WTC11 (cell line): ENCODE results near the gene TLE3. TPM values are rescaled to one million over a fixed set of nuclear protein-coding genes. Genes with fewer than 3 reads are reported as not detected.

ENCODE experiments used
- ATAC-seq: fragments of 200-7000 bp; cut with Tn5 transposase; 2 replicates; pipeline ENCODE4 v1.10.0; 2021; ENCODE audit warnings: mild to moderate bottlenecking, moderate library complexity
- CTCF ChIA-PET: fragments of 300-600 bp; sonication (Branson Sonifier 250); formaldehyde crosslinking; loops from one replicate; lab custom pipeline; 2021; ENCODE audit warnings: antibody characterized with exemption; lab: Charles Lee
- POLR2A ChIA-PET: fragments of 350-600 bp; sonication (Branson Sonifier 250); formaldehyde crosslinking; loops from one replicate; lab custom pipeline; 2021; ENCODE audit warnings: antibody characterized with exemption; lab: Charles Lee
- DNase-seq: peaks from one replicate; pipeline ENCODE4 v3.0.0; 2021; ENCODE audit warnings: low spot score
- H3K27ac Mint-ChIP-seq: 2 replicates; pipeline ENCODE4 v1.8.0; 2021; ENCODE audit warnings: mixed read lengths
- H3K27me3 Mint-ChIP-seq: 2 replicates; pipeline ENCODE4 v1.8.0; 2021; ENCODE audit warnings: low read depth, mild to moderate bottlenecking, moderate library complexity, mixed read lengths
- H3K36me3 Mint-ChIP-seq: 2 replicates; pipeline ENCODE4 v1.8.0; 2021; ENCODE audit warnings: mixed read lengths
- H3K4me1 Mint-ChIP-seq: 2 replicates; pipeline ENCODE4 v1.8.0; 2022; ENCODE audit warnings: mixed read lengths
- H3K4me3 Mint-ChIP-seq: 2 replicates; pipeline ENCODE4 v1.8.0; 2021; ENCODE audit warnings: mild to moderate bottlenecking, moderate library complexity, mixed read lengths
- H3K9me3 Mint-ChIP-seq: 2 replicates; pipeline ENCODE4 v1.8.0; 2021; ENCODE audit warnings: mixed read lengths
- ATF1 ChIP-seq: sonication (generic); formaldehyde crosslinking; IDR thresholded peaks from 2 replicates; pipeline ENCODE4 v1.8.1; 2023; ENCODE audit warnings: mild to moderate bottlenecking, moderate library complexity, missing genetic modification reagents
- FOXP1 ChIP-seq: sonication (generic); formaldehyde crosslinking; IDR thresholded peaks from 2 replicates; pipeline ENCODE4 v1.8.0; 2022; ENCODE audit warnings: missing genetic modification reagents, mild to moderate bottlenecking, moderate library complexity, borderline replicate concordance
- JAZF1 ChIP-seq: fragments of 250-450 bp; sonication (Bioruptor Pico); IDR thresholded peaks from 2 replicates; pipeline ENCODE4 v1.9.0; 2021; ENCODE audit warnings: moderate library complexity, mild to moderate bottlenecking, inconsistent platforms
- KAT7 ChIP-seq: sonication (generic); formaldehyde crosslinking; IDR thresholded peaks from 2 replicates; pipeline ENCODE4 v1.8.1; 2023; ENCODE audit warnings: missing genetic modification reagents, mild to moderate bottlenecking, borderline replicate concordance
- RELA ChIP-seq: sonication (generic); formaldehyde crosslinking; IDR thresholded peaks from 2 replicates; pipeline ENCODE4 v1.8.1; 2022; ENCODE audit warnings: missing genetic modification reagents, mild to moderate bottlenecking, borderline replicate concordance
- SMAD3 ChIP-seq: sonication (generic); formaldehyde crosslinking; IDR thresholded peaks from 2 replicates; pipeline ENCODE4 v1.8.0; 2022; ENCODE audit warnings: missing genetic modification reagents, mild to moderate bottlenecking, borderline replicate concordance
- ZNF263 ChIP-seq: sonication (generic); formaldehyde crosslinking; IDR thresholded peaks from 2 replicates; pipeline ENCODE4 v1.8.1; 2022; ENCODE audit warnings: low read depth, mild to moderate bottlenecking, moderate library complexity, missing genetic modification reagents
- total RNA-seq: library from RNA; stranded (reverse); gene quantifications from 3 replicates; pipeline ENCODE4 v1.2.3, GENCODE V29; 2021
- TF ChIP-seq, protein P1 (sequence below): sonication (generic); formaldehyde crosslinking; IDR thresholded peaks from 2 replicates; pipeline ENCODE4 v1.8.0; 2022; ENCODE audit warnings: mild to moderate bottlenecking, missing genetic modification reagents
- TF ChIP-seq, protein P2 (sequence below): fragments of 200-600 bp; IDR thresholded peaks from 2 replicates; pipeline ENCODE4 v1.8.0; 2022; ENCODE audit warnings: antibody characterized with exemption
- TF ChIP-seq, protein P3 (sequence below): sonication (generic); formaldehyde crosslinking; IDR thresholded peaks from 2 replicates; pipeline ENCODE4 v1.8.0; 2023; ENCODE audit warnings: mild to moderate bottlenecking, missing genetic modification reagents
- TF ChIP-seq, protein P4 (sequence below): sonication (generic); formaldehyde crosslinking; conservative IDR thresholded peaks from 2 replicates; pipeline ENCODE4 v1.8.1; 2022; ENCODE audit warnings: mild to moderate bottlenecking, missing genetic modification reagents
- TF ChIP-seq, protein P5 (sequence below): sonication (generic); formaldehyde crosslinking; IDR thresholded peaks from 2 replicates; pipeline ENCODE4 v1.8.1; 2022; ENCODE audit warnings: low read depth, mild to moderate bottlenecking, moderate library complexity, missing genetic modification reagents, borderline replicate concordance
- TF ChIP-seq, protein P6 (sequence below): sonication (generic); formaldehyde crosslinking; IDR thresholded peaks from 2 replicates; pipeline ENCODE4 v1.8.1; 2022; ENCODE audit warnings: low read depth, missing genetic modification reagents, borderline replicate concordance

TLE3 gene
- total RNA-seq, 1 experiment from 2014 or later: 78.7 TPM

DNA sequence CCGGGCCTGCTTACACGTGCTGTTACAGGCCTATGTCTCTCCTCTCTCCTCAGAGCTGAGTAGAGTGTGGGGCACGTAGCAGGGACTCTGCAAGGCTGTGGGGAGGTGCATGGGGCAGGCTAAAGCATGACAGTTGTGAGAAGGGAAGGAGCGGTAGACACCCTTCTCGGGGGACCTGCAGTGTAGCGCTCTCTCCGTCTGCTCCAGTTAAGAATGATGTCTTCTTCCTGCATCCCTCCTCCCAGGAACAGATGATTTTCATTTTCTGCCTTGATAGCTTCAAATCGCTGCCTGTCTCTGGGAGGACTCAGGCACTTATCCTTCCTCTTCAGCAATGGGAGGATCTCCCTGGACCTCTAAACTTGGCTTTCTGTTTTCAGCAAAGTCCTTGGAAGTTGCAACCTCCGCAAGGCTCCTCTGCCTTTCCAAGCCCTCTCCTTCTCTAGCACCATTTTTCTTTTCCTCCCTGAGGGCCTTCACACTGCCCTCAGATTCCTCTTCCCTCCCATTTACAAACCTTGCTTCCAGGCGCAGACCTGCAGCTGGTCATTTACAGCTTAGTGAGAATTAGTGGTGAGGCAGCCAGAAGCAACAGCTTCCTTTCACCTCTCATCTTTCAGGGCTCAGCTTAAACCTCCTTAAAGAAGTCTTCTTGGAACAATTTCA lies 23.4 kb upstream of the TLE3 start:
- no peak for ATAC-seq
- peaks cover 5% of the 10 kb centered on the region; the same call in 1 of the 2 replicates for H3K27me3 Mint-ChIP-seq
- ChIA-PET CTCF (interaction anchor here (0.7 kb wide), 1 partner anchor 346 kb away, joined by 3 read pairs; no protein-coding TSS in a partner anchor), POLR2A (interaction anchor here (0.5 kb wide), 1 partner anchor 41 kb away, joined by 8 read pairs; no protein-coding TSS in a partner anchor)
- TF ChIP-seq ZNF263 (CRISPR knock-in tag): no peak
- no peak for TF ChIP-seq FOXP1 (CRISPR knock-in tag)
- no peak for TF ChIP-seq SMAD3
- no peak overlapping the region for H3K4me3 Mint-ChIP-seq
- H3K36me3 Mint-ChIP-seq: no peaks in the 10 kb centered on the region
- H3K9me3 Mint-ChIP-seq: no peaks in the 10 kb centered on the region
- DNase-seq: no peak
- H3K4me1 Mint-ChIP-seq: no peaks in the 10 kb centered on the region
- H3K27ac Mint-ChIP-seq: no peak overlapping the region

DNA sequence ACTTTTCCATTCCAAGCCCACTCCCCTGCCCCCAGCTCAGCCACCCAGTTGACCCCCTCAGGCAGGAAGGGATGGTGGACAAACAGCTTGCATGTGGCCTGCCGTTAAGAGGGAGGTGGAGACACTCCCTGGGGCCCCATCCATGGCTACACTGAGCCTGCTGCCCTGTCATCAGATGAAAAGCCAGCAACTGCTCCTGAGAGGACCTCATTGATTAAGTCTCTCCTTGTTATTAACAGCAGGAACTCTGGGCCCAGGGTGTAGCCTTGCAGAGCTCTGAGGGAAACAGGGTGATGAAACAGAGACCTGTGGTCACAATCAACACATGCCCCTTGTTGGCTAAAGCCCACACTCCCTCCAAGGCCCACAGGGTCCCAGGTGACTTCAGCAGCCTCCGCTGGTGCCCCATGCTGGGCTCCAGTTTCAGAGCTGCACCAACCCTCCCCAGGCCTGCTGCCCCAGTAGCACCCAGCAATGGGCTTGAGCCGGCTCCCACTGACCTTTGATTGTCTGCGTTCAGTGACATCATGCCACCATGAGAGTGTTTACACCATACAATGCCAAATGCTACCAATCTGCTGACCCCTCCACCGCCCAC lies 22.3 kb upstream of the TLE3 start:
- no peaks in the 10 kb centered on the region for H3K9me3 Mint-ChIP-seq
- CTCF ChIA-PET: no interaction called here
- TF ChIP-seq RELA (no peak), JAZF1 (no peak), ATF1 (CRISPR knock-in tag) (no peak), KAT7 (CRISPR knock-in tag) (no peak)
- TF ChIP-seq, protein P1, sequence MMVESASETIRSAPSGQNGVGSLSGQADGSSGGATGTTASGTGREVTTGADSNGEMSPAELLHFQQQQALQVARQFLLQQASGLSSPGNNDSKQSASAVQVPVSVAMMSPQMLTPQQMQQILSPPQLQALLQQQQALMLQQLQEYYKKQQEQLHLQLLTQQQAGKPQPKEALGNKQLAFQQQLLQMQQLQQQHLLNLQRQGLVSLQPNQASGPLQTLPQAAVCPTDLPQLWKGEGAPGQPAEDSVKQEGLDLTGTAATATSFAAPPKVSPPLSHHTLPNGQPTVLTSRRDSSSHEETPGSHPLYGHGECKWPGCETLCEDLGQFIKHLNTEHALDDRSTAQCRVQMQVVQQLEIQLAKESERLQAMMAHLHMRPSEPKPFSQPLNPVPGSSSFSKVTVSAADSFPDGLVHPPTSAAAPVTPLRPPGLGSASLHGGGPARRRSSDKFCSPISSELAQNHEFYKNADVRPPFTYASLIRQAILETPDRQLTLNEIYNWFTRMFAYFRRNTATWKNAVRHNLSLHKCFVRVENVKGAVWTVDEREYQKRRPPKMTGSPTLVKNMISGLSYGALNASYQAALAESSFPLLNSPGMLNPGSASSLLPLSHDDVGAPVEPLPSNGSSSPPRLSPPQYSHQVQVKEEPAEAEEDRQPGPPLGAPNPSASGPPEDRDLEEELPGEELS (CRISPR knock-in tag): no peak
- TF ChIP-seq, protein P2, sequence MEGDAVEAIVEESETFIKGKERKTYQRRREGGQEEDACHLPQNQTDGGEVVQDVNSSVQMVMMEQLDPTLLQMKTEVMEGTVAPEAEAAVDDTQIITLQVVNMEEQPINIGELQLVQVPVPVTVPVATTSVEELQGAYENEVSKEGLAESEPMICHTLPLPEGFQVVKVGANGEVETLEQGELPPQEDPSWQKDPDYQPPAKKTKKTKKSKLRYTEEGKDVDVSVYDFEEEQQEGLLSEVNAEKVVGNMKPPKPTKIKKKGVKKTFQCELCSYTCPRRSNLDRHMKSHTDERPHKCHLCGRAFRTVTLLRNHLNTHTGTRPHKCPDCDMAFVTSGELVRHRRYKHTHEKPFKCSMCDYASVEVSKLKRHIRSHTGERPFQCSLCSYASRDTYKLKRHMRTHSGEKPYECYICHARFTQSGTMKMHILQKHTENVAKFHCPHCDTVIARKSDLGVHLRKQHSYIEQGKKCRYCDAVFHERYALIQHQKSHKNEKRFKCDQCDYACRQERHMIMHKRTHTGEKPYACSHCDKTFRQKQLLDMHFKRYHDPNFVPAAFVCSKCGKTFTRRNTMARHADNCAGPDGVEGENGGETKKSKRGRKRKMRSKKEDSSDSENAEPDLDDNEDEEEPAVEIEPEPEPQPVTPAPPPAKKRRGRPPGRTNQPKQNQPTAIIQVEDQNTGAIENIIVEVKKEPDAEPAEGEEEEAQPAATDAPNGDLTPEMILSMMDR: no peak
- TF ChIP-seq, protein P3, sequence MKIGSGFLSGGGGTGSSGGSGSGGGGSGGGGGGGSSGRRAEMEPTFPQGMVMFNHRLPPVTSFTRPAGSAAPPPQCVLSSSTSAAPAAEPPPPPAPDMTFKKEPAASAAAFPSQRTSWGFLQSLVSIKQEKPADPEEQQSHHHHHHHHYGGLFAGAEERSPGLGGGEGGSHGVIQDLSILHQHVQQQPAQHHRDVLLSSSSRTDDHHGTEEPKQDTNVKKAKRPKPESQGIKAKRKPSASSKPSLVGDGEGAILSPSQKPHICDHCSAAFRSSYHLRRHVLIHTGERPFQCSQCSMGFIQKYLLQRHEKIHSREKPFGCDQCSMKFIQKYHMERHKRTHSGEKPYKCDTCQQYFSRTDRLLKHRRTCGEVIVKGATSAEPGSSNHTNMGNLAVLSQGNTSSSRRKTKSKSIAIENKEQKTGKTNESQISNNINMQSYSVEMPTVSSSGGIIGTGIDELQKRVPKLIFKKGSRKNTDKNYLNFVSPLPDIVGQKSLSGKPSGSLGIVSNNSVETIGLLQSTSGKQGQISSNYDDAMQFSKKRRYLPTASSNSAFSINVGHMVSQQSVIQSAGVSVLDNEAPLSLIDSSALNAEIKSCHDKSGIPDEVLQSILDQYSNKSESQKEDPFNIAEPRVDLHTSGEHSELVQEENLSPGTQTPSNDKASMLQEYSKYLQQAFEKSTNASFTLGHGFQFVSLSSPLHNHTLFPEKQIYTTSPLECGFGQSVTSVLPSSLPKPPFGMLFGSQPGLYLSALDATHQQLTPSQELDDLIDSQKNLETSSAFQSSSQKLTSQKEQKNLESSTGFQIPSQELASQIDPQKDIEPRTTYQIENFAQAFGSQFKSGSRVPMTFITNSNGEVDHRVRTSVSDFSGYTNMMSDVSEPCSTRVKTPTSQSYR: no peak
- TF ChIP-seq, protein P4, sequence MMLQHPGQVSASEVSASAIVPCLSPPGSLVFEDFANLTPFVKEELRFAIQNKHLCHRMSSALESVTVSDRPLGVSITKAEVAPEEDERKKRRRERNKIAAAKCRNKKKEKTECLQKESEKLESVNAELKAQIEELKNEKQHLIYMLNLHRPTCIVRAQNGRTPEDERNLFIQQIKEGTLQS (CRISPR knock-in tag): no peak
- TF ChIP-seq, protein P5, sequence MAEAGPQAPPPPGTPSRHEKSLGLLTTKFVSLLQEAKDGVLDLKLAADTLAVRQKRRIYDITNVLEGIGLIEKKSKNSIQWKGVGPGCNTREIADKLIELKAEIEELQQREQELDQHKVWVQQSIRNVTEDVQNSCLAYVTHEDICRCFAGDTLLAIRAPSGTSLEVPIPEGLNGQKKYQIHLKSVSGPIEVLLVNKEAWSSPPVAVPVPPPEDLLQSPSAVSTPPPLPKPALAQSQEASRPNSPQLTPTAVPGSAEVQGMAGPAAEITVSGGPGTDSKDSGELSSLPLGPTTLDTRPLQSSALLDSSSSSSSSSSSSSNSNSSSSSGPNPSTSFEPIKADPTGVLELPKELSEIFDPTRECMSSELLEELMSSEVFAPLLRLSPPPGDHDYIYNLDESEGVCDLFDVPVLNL (CRISPR knock-in tag): no peak
- TF ChIP-seq, protein P6, sequence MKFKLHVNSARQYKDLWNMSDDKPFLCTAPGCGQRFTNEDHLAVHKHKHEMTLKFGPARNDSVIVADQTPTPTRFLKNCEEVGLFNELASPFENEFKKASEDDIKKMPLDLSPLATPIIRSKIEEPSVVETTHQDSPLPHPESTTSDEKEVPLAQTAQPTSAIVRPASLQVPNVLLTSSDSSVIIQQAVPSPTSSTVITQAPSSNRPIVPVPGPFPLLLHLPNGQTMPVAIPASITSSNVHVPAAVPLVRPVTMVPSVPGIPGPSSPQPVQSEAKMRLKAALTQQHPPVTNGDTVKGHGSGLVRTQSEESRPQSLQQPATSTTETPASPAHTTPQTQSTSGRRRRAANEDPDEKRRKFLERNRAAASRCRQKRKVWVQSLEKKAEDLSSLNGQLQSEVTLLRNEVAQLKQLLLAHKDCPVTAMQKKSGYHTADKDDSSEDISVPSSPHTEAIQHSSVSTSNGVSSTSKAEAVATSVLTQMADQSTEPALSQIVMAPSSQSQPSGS (CRISPR knock-in tag): no peak
- TF ChIP-seq, all 79 proteins: peak for 0
- H3K4me1 Mint-ChIP-seq: no peaks in the 10 kb centered on the region
- DNase-seq: no peak
- ATAC-seq: no peak
- POLR2A ChIA-PET: no interaction called here
- H3K4me3 Mint-ChIP-seq: no peak overlapping the region
- no peaks in the 10 kb centered on the region for H3K36me3 Mint-ChIP-seq
- no peak overlapping the region for H3K27ac Mint-ChIP-seq
- H3K27me3 Mint-ChIP-seq: no peaks in the 10 kb centered on the region; the same call in 1 of the 2 replicates
